ENCODE results near the gene HDAC10.
A peak's percentile ranks its signal among the peaks of the same experiment; 100 is the strongest.

HDAC10 gene

GRCh38 chr22:50250555-50251476 lies at the start of gene HDAC10:
HDAC10 (minus strand) TSS chr22:50251265; CDS start chr22:50251032, 233 bp downstream.
- TF ChIP-seq, protein P1, sequence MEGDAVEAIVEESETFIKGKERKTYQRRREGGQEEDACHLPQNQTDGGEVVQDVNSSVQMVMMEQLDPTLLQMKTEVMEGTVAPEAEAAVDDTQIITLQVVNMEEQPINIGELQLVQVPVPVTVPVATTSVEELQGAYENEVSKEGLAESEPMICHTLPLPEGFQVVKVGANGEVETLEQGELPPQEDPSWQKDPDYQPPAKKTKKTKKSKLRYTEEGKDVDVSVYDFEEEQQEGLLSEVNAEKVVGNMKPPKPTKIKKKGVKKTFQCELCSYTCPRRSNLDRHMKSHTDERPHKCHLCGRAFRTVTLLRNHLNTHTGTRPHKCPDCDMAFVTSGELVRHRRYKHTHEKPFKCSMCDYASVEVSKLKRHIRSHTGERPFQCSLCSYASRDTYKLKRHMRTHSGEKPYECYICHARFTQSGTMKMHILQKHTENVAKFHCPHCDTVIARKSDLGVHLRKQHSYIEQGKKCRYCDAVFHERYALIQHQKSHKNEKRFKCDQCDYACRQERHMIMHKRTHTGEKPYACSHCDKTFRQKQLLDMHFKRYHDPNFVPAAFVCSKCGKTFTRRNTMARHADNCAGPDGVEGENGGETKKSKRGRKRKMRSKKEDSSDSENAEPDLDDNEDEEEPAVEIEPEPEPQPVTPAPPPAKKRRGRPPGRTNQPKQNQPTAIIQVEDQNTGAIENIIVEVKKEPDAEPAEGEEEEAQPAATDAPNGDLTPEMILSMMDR (IDR thresholded peaks at IDR 0.05; ENCODE audit: low read depth, low read length) = no peak
- H3K4me3 ChIP-seq (ENCODE audit: low read depth, low read length) = peak within 1 kb of the TSS; percentile 79

GRCh38 chr22:50300620-50301257 lies 49.7 kb upstream of the HDAC10 start:
- H3K4me3 ChIP-seq (ENCODE audit: low read depth, low read length) = no peak overlapping the region
- TF ChIP-seq, protein P1 (IDR thresholded peaks at IDR 0.05; ENCODE audit: low read depth, low read length) = no peak

- TF ChIP-seq, protein P1 (IDR thresholded peaks at IDR 0.05; ENCODE audit: low read depth, low read length) = no peak
- H3K4me3 ChIP-seq (ENCODE audit: low read depth, low read length) = no peak overlapping the region
Measured at GRCh38 chr22:50299785-50300619, 48.9 kb upstream of the HDAC10 start.

DNA sequence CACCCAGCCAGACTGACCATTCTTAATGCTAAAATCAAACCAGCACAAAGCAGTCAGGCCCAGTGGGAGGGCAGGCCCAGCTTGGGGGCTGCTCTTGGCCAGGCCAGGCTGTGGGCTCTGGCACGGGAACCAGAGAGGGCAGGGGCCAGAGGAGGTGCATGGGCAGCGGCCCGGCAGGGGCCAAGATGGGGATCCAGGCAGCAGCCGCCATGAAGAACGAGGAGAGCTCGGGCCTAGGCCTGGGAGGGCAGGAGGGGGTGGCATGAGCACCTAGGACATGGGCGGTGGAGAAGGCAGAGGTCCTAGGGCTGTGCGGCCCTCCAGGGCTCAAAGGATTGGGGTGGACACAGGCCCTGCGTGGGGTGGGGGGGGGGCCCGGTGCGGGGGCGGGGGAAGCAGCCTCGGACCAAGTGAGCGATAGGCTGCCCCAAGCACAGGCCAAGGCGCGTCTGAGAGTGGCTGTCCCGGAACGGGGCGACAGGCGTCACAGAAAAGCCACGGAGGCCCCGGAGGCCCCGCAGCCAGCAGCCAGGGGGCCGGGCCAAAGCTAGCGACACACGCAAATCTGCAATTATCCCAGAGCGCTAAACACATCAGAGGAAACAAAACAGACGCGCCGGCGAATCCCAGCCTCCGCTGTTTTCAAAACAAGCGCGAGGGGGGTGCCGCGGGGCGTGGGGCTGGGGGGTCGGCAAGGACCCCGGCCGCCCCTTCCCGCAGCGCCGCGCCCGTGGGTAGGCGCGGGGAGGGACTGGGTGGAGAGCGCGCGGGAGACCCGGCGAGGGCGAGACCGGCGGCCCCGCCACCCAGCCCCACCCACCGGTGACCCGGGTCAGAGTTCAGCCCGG lies 48.1 kb upstream of the HDAC10 start:
- H3K4me3 ChIP-seq (ENCODE audit: low read depth, low read length) = no peak overlapping the region
- TF ChIP-seq, protein P1 (IDR thresholded peaks at IDR 0.05; ENCODE audit: low read depth, low read length) = no peak

DNA sequence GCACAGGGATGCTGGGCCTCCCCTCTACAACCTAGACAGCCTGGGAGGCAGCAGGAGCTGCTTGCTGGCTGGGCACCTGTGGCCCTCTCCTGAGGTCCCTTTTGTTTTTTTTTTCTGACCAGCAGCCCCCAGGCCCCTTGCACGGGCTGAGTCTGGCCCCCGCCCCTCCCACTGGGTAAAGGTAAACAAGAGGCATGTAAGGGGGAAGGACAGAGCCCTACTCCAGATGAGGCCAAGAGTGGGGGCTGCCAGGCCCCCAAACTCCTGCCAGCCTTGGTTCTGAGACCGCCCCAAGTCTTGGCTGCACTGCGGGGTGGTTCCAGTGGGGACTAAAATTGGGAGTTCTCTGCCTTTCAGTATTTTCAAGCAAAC lies 47.2 kb upstream of the HDAC10 start:
- H3K4me3 ChIP-seq (ENCODE audit: low read depth, low read length) = no peak overlapping the region
- TF ChIP-seq, protein P1 (IDR thresholded peaks at IDR 0.05; ENCODE audit: low read depth, low read length) = no peak

DNA sequence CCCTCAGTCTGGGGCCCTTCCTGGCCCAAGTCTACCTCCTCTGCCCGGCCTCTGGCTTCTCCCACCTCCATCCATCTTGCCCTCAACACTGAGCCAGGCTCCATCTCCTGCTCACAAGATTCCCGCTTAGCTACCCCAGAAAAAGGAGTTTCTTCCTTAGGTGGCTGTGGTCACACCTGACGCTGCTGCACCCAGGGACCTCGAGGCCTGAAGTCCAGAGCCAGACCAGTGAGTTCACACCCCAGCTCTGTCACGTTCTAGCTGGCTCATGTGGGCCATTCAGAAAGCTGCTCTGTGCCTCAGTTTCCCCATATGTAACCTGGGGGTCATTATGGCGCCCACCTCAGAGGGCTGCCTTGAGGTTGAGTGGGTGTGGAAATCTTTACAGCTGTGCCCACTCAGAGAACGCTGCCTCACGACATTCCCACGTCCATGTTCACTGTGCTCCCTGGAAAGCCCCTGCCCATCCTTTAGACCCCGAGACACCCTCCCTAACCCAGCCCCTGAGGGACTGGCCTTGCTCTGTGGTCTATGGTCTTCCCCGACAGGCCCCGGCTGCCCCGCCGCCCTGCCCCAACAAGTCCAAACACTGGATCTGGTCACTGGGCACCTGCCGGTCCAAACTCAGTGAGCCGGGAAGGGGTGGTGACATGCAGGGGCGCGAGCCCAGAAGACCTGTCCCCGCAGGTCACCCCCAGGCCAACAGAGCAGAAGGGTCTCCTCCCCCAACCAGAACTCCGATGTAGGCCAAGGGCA lies 46.6 kb upstream of the HDAC10 start:
- TF ChIP-seq, protein P1 (IDR thresholded peaks at IDR 0.05; ENCODE audit: low read depth, low read length) = no peak
- H3K4me3 ChIP-seq (ENCODE audit: low read depth, low read length) = no peak overlapping the region

Measured in WI38 (cell line).